ENCODE measurements around the gene AUH.

DNA sequence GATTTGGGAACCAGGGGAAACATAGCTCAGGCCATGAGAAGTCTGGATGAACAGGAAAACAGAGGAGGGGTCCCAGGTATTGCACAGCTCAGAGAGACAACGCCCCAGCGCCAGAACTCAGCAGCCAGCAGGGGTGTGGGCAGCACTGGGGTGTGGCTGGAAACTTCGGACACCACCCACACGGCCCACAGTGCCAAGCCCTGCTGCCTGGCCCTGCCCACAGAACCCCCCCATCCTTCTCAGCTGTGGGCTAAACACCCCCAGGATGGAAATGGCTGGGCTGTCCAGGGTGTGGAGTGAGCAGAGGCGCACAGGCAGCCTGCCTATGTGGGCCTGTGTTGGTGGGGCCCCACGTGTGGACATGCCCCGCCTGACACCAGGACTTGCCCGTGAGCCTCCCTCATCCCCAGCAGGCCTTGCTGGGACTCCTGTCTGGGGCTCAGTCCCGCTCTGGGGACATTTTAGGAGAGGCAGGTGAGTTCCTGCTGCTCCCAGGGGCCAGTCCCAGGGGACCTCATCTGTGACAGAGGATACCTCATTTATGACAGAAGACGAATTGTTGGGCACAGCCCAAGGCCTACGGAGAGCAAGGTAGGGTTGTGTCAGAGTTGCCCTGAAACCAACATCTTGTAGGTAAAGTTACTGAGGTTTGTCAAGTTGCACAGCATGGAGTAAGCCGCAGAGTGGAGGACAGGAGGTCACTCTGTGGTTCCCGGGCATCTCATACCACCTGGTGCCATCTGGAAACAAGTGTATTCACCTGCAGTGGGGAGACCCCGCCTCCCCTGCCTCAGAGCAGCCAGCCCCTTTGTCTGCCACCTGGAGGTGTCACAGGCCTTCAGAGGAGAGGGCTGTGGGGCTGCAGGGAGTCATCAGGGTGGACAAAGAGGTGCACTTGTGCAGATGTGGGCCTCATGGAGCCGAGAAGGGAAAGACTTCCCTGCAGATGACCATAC lies 183.2 kb downstream of the AUH start:
- TF ChIP-seq RAD21 (IDR thresholded peaks at IDR 0.05; ENCODE audit: low read depth) (no peak), EP300 (IDR thresholded peaks at IDR 0.05; ENCODE audit: borderline replicate concordance) (no peak), MAX (IDR thresholded peaks at IDR 0.05) (no peak), FOXM1 (IDR thresholded peaks at IDR 0.05; ENCODE audit: borderline replicate concordance, low read depth) (no peak), CEBPB (IDR thresholded peaks at IDR 0.05) (no peak)

Data from Ishikawa (cell line).